Duodenal mucosa (tissue), 2 donors: ENCODE results near the gene SIK2.

Experiments
- H3K27ac ChIP-seq: one replicate; pipeline ENCODE4 v1.7.0; 2013; ENCODE audit warnings: low read depth, low read length
- H3K27me3 ChIP-seq, 2 donors: one replicate each; pipeline ENCODE4 v1.7.0; 2013; ENCODE audit warnings: low read length in 2 of 2, control low read depth in 1 of 2; ENCODE audit not compliant: insufficient read depth in 2 of 2, control insufficient read depth in 1 of 2
- H3K36me3 ChIP-seq, 2 donors: one replicate each; pipeline ENCODE4 v1.7.0; 2013; ENCODE audit warnings: low read length in 2 of 2, control low read depth in 1 of 2; ENCODE audit not compliant: insufficient read depth in 2 of 2, control insufficient read depth in 1 of 2
- H3K4me1 ChIP-seq, 2 donors: one replicate each; pipeline ENCODE4 v1.7.0; 2013; ENCODE audit warnings: low read length in 2 of 2, control low read depth in 1 of 2; ENCODE audit not compliant: insufficient read depth in 2 of 2, control insufficient read depth in 1 of 2
- H3K4me3 ChIP-seq, 2 donors: one replicate each; pipeline ENCODE4 v1.7.0; 2013; ENCODE audit warnings: low read length in 2 of 2, low read depth in 1 of 2
- H3K9ac ChIP-seq, 2 donors: one replicate each; pipeline ENCODE4 v1.7.0; 2013; ENCODE audit warnings: low read length in 2 of 2, low read depth in 1 of 2
- H3K9me3 ChIP-seq, 2 donors: one replicate each; pipeline ENCODE4 v1.7.0; 2013; ENCODE audit warnings: low read length in 2 of 2, control low read depth in 1 of 2; ENCODE audit not compliant: control insufficient read depth in 1 of 2

Gene SIK2

DNA sequence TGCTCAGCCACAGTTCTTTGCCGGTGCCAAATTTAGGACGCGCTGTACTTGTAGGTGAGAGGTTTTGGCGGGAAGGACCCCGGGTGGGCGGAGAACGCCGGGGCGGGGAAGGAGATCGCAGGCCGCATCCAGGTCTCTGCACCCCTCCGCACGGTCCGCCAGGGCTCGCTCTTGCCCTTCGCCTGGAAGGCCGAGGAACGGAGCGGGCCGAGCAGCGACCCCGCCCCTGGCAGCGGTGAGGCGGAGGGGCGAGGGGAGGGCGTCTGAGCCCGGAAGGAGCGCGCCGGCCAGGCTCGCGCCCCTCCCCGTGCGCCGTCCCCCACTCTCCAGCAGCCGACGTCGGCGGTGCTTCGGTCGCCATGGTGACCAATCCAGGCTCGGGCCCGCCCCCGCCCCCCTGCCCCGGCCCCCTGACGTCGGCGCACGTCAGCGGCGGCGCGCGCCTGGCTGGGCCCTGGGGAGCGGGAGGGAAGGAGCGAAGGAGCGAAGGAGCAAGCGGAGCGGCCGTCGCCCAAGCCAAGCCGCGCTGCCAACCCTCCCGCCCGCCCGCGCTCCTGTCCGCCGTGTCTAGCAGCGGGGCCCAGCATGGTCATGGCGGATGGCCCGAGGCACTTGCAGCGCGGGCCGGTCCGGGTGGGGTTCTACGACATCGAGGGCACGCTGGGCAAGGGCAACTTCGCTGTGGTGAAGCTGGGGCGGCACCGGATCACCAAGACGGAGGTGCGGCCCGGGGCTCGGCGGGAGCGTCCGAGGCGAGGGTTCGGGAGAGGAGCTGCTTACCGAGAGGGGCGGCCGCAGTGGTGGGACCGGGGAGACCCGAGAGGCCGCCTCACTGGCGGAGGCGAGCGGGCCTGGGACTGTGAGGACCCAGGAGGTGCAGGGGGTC lies at the start of gene SIK2:
SIK2 (plus strand) TSS at position 471 of the 886 bp plus-strand sequence; CDS start at position 586, 115 bp downstream.
- Histone ChIP-seq H3K4me3 (peak within 1 kb of the TSS; percentile 80 to 84), H3K4me1 (peaks cover 16 to 20% of the 10 kb centered on the region in 2 donors), H3K9me3 (no peaks in the 10 kb centered on the region), H3K9ac (peak within 1 kb of the TSS; percentile 91 to 95), H3K36me3 (no peaks in the 10 kb centered on the region), H3K27ac (peak within 1 kb of the TSS; percentile 95), H3K27me3 (no peaks in the 10 kb centered on the region)

DNA sequence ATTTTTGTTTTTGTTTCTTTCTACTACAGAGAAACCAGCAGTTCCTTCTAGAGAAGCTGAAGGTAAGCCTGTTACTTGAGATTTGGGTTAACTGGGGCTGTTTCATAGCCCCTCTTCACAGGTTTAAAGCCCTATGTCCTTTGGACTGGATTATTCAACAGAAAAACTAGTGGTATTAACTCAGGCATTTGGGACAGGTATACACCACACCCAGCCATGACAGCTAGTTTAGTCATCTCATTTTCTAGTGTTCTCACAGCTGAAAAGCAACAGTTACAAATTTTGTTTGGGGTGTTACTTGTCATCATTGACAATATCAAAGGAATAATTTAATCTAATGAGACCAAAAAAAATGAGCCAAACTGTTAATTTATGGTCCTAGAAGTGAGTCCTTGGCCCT lies 47.7 kb upstream of the SIK2 start:
- no peak overlapping the region for H3K27ac ChIP-seq
- peaks cover 4 to 8% of the 10 kb centered on the region in 2 donors for H3K9me3 ChIP-seq
- no peak overlapping the region for H3K4me3 ChIP-seq
- no peaks in the 10 kb centered on the region for H3K36me3 ChIP-seq
- H3K9ac ChIP-seq: no peak overlapping the region
- H3K4me1 ChIP-seq: no peaks in the 10 kb centered on the region
- no peaks in the 10 kb centered on the region for H3K27me3 ChIP-seq

DNA sequence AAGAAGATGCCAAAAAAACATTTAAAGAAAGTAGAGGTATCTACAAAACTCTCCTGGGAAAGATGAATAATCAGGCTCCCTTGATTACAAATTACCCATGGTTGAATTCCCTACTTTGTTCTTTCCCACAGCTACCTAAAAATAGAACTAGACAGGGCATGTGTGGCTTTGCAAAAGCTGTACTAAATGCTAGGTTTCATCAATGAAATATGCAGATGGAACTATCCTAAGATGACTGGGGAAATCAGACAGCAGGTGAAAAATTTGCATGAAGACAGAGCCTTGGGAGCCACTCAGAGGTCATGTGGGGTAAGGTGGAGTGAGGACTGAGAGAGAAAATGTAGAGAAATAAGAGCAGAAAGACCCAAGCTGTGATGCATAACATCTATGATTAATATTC lies 47.0 kb upstream of the SIK2 start:
- H3K9me3 ChIP-seq: peaks cover 4 to 8% of the 10 kb centered on the region in 2 donors
- no peaks in the 10 kb centered on the region for H3K4me1 ChIP-seq
- no peak overlapping the region for H3K4me3 ChIP-seq
- H3K27ac ChIP-seq: no peak overlapping the region
- H3K27me3 ChIP-seq: no peaks in the 10 kb centered on the region
- H3K36me3 ChIP-seq: no peaks in the 10 kb centered on the region
- H3K9ac ChIP-seq: no peak overlapping the region

DNA sequence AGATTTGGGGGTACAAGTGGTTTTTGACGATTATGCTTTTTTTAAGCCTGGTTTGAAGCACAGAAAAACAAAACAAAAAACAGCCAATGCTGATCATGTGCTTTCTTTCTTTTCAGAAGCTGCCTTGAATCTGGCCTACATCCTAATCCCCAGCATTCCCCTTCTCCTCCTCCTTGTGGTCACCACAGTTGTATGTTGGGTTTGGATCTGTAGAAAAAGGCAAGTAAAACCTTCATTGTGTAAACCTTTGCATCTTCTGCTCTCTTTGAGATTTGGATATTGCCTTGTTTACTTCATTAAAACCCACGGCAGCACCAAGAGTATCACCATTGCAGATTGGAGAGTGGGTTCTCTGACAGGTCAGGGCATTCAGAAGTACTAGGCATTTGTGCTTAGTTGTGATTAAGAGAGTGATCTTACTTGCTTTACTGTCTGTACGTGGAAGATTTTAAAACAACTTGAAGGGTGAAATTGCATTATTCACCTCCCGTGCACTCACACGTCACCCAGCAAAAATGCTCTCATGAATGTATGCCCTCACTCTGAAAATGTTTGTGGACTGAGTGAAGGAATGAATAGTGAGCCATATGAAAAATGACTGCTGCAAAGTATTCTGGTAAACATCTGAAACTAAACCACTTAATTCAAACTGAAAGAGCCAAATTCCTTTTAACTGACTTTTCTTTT lies 44.7 kb upstream of the SIK2 start:
- no peaks in the 10 kb centered on the region for H3K27me3 ChIP-seq
- H3K9me3 ChIP-seq: peaks cover 4 to 8% of the 10 kb centered on the region in 2 donors
- no peaks in the 10 kb centered on the region for H3K36me3 ChIP-seq
- H3K9ac ChIP-seq: no peak overlapping the region
- H3K27ac ChIP-seq: no peak overlapping the region
- no peak overlapping the region for H3K4me3 ChIP-seq
- H3K4me1 ChIP-seq: peaks cover 0 to 4% of the 10 kb centered on the region in 2 donors

DNA sequence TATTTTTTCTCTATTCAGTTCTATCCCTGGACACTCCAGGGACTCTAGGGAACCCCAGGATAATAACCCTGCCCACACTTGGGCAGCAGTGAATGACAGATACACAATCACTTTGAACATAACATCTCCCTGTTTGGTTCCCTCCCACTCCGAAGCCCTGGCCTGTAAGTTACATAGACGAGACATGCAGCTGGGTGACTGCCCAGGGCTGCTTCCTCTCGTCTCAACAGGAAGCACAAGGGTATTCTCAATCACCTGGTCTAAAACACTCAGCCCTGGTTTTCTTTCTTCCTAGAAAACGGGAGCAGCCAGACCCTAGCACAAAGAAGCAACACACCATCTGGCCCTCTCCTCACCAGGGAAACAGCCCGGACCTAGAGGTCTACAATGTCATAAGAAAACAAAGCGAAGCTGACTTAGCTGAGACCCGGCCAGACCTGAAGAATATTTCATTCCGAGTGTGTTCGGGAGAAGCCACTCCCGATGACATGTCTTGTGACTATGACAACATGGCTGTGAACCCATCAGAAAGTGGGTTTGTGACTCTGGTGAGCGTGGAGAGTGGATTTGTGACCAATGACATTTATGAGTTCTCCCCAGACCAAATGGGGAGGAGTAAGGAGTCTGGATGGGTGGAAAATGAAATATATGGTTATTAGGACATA lies 42.3 kb upstream of the SIK2 start:
- Histone ChIP-seq H3K9ac (no peak overlapping the region), H3K9me3 (peaks cover 4 to 8% of the 10 kb centered on the region in 2 donors), H3K4me3 (no peak overlapping the region), H3K27ac (no peak overlapping the region), H3K36me3 (no peaks in the 10 kb centered on the region), H3K4me1 (peaks cover 0 to 4% of the 10 kb centered on the region in 2 donors), H3K27me3 (no peaks in the 10 kb centered on the region)

DNA sequence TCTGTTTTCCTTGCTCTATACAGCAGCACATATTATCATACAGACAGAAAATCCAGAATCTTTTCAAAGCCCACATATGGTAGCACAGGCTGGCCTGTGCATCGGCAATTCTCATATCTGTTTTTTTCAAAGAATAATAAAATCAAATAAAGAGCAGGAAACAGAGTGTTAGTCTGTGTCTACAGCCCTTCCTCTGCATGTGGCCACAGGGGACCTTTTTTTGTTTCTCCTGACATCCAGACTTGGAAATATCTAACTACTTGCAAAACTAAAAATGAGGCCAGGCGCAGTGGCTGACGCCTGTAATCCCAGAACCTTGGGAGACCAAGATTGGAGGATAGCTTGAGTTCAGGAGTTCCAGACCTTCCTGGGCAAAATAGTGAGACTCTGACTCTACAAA lies 41.4 kb upstream of the SIK2 start:
- Histone ChIP-seq H3K9me3 (peaks cover 4 to 6% of the 10 kb centered on the region in 2 donors), H3K9ac (no peak overlapping the region), H3K36me3 (no peaks in the 10 kb centered on the region), H3K4me1 (peaks cover 0 to 4% of the 10 kb centered on the region in 2 donors), H3K27me3 (no peaks in the 10 kb centered on the region), H3K4me3 (no peak overlapping the region), H3K27ac (no peak overlapping the region)

DNA sequence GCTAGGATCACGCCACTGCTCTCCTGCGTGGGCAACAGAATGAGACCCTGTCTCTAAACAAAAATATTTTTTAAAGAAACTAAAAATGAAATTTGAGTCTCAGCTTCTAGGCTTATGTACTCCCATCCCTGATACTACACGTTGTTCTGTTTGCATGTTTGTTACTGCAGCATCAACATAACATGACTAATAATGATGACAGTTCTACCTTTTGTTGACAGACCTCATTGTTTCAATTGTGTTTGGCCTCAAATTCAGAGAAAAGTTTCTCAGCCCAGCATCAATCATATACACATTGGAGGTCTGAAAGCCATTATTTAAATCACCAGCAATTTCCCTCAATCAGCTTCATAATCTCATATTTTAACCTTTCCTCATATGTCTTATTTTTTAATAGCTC lies 40.9 kb upstream of the SIK2 start:
- Histone ChIP-seq H3K27me3 (no peaks in the 10 kb centered on the region), H3K4me1 (peaks cover 0 to 4% of the 10 kb centered on the region in 2 donors), H3K27ac (no peak overlapping the region), H3K9me3 (peaks cover under 1% of the 10 kb centered on the region in 2 donors), H3K9ac (no peak overlapping the region), H3K36me3 (no peaks in the 10 kb centered on the region), H3K4me3 (no peak overlapping the region)

DNA sequence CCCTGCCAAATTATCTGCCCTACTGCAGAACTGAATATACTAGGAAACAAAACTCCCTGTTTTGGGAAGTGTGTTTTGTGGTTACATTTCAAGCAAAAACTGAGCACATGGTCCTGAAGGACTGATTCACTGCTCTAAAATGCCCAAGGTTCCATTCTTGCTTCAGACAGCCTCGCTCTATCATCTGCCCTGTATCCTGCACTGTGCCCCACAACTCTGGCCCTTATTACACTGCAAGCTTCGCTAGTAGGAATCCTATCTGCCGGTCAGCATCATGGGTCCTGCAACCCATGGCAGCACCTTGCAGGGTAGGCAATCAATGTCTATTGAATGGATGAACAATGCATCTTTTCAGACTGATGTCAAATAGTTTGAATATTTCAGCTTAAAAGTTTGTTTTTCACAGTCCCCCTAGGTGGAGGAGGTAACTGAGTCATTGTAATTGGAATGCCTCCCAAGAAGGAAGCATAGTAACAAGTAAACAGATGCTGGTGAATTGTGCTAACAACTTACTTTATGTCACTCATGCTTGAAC lies 40.4 kb upstream of the SIK2 start:
- Histone ChIP-seq H3K9ac (no peak overlapping the region), H3K4me3 (no peak overlapping the region), H3K36me3 (no peaks in the 10 kb centered on the region), H3K4me1 (peaks cover 0 to 4% of the 10 kb centered on the region in 2 donors), H3K27me3 (no peaks in the 10 kb centered on the region), H3K27ac (no peak overlapping the region), H3K9me3 (no peaks in the 10 kb centered on the region)

DNA sequence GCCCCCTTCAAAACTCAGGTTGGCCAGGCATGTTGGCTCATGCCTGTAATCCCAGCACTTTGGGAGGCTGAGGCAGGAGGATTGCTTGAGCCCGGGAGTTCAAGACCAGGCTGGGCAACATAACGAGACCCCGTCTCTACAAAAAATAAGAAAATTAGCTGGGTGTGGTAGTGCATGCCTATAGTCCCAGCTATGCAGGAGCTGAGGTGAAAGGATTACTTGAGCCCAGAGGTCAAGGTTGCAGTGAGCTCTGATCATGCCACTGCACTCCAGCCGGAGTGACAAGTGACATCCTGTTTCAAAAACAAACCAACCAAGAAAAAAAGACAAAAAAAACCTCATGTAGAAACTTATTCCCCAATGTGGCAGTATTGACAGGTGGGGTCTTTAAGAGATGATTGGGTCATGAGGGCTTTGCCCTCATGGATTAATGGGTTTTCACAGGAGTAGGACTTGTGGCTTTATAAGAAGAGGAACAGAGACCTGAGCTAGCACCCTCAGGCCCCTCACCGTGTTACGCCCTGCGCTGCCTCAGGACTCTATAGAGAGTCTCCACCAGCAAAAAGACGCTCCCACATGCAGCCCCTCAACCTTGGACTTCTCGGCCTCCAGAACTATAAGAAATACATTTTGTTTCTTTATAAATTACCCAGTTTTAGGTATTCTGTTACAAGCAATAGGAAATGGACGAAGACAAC lies 39.4 kb upstream of the SIK2 start:
- no peak overlapping the region for H3K4me3 ChIP-seq
- no peak overlapping the region for H3K27ac ChIP-seq
- H3K27me3 ChIP-seq: no peaks in the 10 kb centered on the region
- no peak overlapping the region for H3K9ac ChIP-seq
- H3K36me3 ChIP-seq: no peaks in the 10 kb centered on the region
- H3K9me3 ChIP-seq: no peaks in the 10 kb centered on the region
- peaks cover 0 to 4% of the 10 kb centered on the region in 2 donors for H3K4me1 ChIP-seq
